ENCODE measurements around the gene TMEM18. TPM values are rescaled to one million over a fixed set of nuclear protein-coding genes. Genes with fewer than 3 reads are reported as not detected.

The TMEM18 gene
- total RNA-seq, 1 donor = 24.1 TPM

- DNase-seq (ENCODE audit: low read depth) = peak; percentile 27
- no peak overlapping the region for H3K4me3 ChIP-seq (ENCODE audit: low read depth, low read length)
- no peak for TF ChIP-seq CTCF (IDR thresholded peaks at IDR 0.05; ENCODE audit: insufficient read depth, low read length)
These were observed 2.8 kb downstream of the TMEM18 start for GRCh38 chr2:674321-674985.

- no peak overlapping the region for H3K4me3 ChIP-seq (ENCODE audit: low read depth, low read length)
- DNase-seq (ENCODE audit: low read depth) = peak; percentile 63
- no peak for TF ChIP-seq CTCF (IDR thresholded peaks at IDR 0.05; ENCODE audit: insufficient read depth, low read length)
These were observed 3.4 kb downstream of the TMEM18 start for GRCh38 chr2:673615-674320.

- DNase-seq (ENCODE audit: low read depth) = no peak
- H3K4me3 ChIP-seq (ENCODE audit: low read depth, low read length) = no peak overlapping the region
These were observed 4.2 kb downstream of the TMEM18 start for GRCh38 chr2:673016-673415.

GRCh38 chr2:672606-672905 is 4.7 kb downstream of the TMEM18 start:
- H3K4me3 ChIP-seq (ENCODE audit: low read depth, low read length) = no peak overlapping the region
- TF ChIP-seq CTCF (IDR thresholded peaks at IDR 0.05; ENCODE audit: insufficient read depth, low read length) = no peak
- DNase-seq (ENCODE audit: low read depth) = no peak

More at GRCh38 chr2:673016-673415, 4.2 kb downstream of the TMEM18 start:
- no peak for TF ChIP-seq CTCF (IDR thresholded peaks at IDR 0.05; ENCODE audit: insufficient read depth, low read length)

GRCh38 chr2:671787-672605 is 5.2 kb downstream of the TMEM18 start:
- DNase-seq (ENCODE audit: low read depth) = no peak
- TF ChIP-seq CTCF (IDR thresholded peaks at IDR 0.05; ENCODE audit: insufficient read depth, low read length) = no peak
- H3K4me3 ChIP-seq (ENCODE audit: low read depth, low read length) = no peak overlapping the region

GRCh38 chr2:671072-671471 is 6.1 kb downstream of the TMEM18 start:
- H3K4me3 ChIP-seq (ENCODE audit: low read depth, low read length) = no peak overlapping the region
- no peak for DNase-seq (ENCODE audit: low read depth)
- no peak for TF ChIP-seq CTCF (IDR thresholded peaks at IDR 0.05; ENCODE audit: insufficient read depth, low read length)
